ENCODE data around the gene BICD1.

DNA sequence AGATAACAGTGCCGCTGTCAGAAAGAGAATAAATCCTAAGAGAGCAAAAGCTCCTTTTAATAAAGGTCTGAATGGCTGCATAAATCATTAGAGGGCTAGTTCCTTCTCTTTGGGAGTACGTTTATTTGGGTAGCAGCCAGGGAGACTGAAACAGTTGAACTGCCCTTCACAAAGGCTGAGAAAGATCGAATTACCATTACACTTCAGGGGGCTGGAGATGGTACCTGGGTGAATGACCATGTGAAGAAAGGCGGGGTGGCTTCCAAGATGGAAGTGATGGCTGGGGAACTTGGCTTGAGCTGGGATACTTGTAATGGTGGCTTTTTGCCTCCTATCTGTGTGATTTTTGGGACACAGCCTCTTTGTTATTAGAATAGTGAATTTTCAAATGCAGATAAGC lies 291.0 kb downstream of the BICD1 start:
- no peak for TF ChIP-seq POLR2A (IDR thresholded peaks at IDR 0.05)
- TF ChIP-seq CTCF (IDR thresholded peaks at IDR 0.05): no peak

Measured in right lobe of liver (tissue), 4 donors.